Activated CD8-positive, alpha-beta T cell treated with anti-CD3 and anti-CD28 coated beads, Interleukin-2, amount 10 ng/mL, durations not matched to agents 7 days and 5 days (primary cell): Measurements from ENCODE around the gene GRID2. TPM values are rescaled to one million over a fixed set of nuclear protein-coding genes. Genes with fewer than 3 reads are reported as not detected.

Experiments
- ATAC-seq: fragments of 150-1000 bp; cut with Tn5 transposase; one replicate; pipeline ENCODE4 v1.10.0; 2021; ENCODE audit warnings: moderate library complexity
- CTCF ChIA-PET: fragments of 350-600 bp; sonication (Branson Sonifier 250); formaldehyde crosslinking; loops from one replicate; lab custom pipeline; 2021; ENCODE audit warnings: antibody characterized with exemption; lab: Charles Lee
- POLR2A ChIA-PET: fragments of 350-600 bp; sonication (Branson Sonifier 250); formaldehyde crosslinking; loops from one replicate; lab custom pipeline; 2021; ENCODE audit warnings: antibody characterized with exemption; lab: Charles Lee
- DNase-seq: peaks from one replicate; pipeline ENCODE4 v3.0.0-alpha.2; 2020
- H3K27ac Mint-ChIP-seq: one replicate; pipeline ENCODE4 v1.8.0; 2021; ENCODE audit warnings: mild to moderate bottlenecking, mixed read lengths
- H3K27me3 Mint-ChIP-seq: one replicate; pipeline ENCODE4 v1.8.0; 2021; ENCODE audit warnings: low read depth, mixed read lengths
- H3K36me3 Mint-ChIP-seq: one replicate; pipeline ENCODE4 v1.8.0; 2021; ENCODE audit warnings: low read depth, mixed read lengths
- H3K4me1 Mint-ChIP-seq: one replicate; pipeline ENCODE4 v1.8.0; 2021; ENCODE audit warnings: low read depth, mixed read lengths
- H3K4me3 Mint-ChIP-seq: one replicate; pipeline ENCODE4 v1.8.0; 2021; ENCODE audit warnings: mild to moderate bottlenecking, mixed read lengths
- H3K9me3 Mint-ChIP-seq: one replicate; pipeline ENCODE4 v1.8.0; 2022; ENCODE audit warnings: mixed read lengths; ENCODE audit not compliant: insufficient read depth
- total RNA-seq, 2 experiments: library from RNA; stranded (reverse); gene quantifications; one replicate each; pipeline ENCODE4 v1.2.3, GENCODE V29; 2021

GRID2 gene
- total RNA-seq, 2 experiments from 2014 or later: not detected

DNA sequence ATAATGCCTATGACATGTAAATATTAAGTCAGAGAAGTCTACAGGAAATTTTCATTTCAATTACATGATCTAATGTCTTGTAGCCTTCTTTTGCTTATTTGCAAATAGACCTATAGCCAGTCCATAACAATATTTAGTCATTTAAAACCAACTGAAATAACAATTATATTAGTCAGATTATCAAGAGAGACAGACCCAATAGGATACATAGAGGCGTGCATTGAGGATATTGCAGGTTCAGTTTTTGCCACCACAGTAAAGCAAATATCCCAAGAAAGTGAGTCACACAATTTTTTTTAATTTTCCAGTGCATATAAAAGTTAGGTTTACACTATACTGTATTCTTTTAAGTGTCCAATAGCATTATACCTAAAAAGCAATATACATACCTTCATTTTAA lies 1175.0 kb downstream of the GRID2 start:
- H3K9me3 Mint-ChIP-seq: no peaks in the 10 kb centered on the region
- H3K36me3 Mint-ChIP-seq: no peaks in the 10 kb centered on the region
- POLR2A ChIA-PET: no interaction called here
- no peaks in the 10 kb centered on the region for H3K4me1 Mint-ChIP-seq
- CTCF ChIA-PET: no interaction called here
- ATAC-seq: no peak
- no peak overlapping the region for H3K4me3 Mint-ChIP-seq
- H3K27me3 Mint-ChIP-seq: no peaks in the 10 kb centered on the region
- H3K27ac Mint-ChIP-seq: no peak overlapping the region
- no peak for DNase-seq

- Mint-ChIP-seq H3K4me1 (no peaks in the 10 kb centered on the region), H3K36me3 (no peaks in the 10 kb centered on the region), H3K9me3 (no peaks in the 10 kb centered on the region), H3K4me3 (no peak overlapping the region), H3K27me3 (no peaks in the 10 kb centered on the region), H3K27ac (no peak overlapping the region)
- no peak for ATAC-seq
- CTCF ChIA-PET: no interaction called here
- POLR2A ChIA-PET: no interaction called here
- DNase-seq: no peak
Observed at GRCh38 chr4:93480452-93480851, 1176.7 kb downstream of the GRID2 start.

GRCh38 chr4:93495346-93495745 lies 1191.6 kb downstream of the GRID2 start:
- H3K27me3 Mint-ChIP-seq: no peaks in the 10 kb centered on the region

DNA sequence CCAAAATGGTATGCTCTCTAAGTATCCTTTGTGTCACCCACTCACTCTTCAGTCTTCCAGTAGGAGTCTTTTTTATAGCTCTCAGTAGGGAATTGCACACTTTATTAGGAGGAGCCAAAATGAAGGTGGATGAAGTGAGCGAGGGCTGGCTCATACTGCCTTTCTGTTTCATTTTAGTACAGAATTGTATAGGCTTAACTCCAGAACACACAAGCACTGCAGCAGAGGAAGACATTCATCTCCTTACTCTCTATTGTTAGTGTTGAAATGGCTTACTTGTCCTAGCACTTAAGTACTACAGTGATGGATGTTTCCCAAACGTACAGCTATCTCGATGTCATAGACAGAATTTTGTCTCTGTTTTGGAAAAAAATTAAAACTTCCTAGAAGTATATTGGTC lies 1197.5 kb downstream of the GRID2 start:
- no peak for DNase-seq
- H3K4me1 Mint-ChIP-seq: no peaks in the 10 kb centered on the region
- H3K27me3 Mint-ChIP-seq: no peaks in the 10 kb centered on the region
- ATAC-seq: no peak
- H3K4me3 Mint-ChIP-seq: no peak overlapping the region
- CTCF ChIA-PET: no interaction called here
- POLR2A ChIA-PET: no interaction called here
- H3K27ac Mint-ChIP-seq: no peak overlapping the region
- H3K9me3 Mint-ChIP-seq: no peaks in the 10 kb centered on the region
- H3K36me3 Mint-ChIP-seq: no peaks in the 10 kb centered on the region

More at GRCh38 chr4:93495346-93495745, 1191.6 kb downstream of the GRID2 start:
- H3K4me1 Mint-ChIP-seq: no peaks in the 10 kb centered on the region
- no peaks in the 10 kb centered on the region for H3K36me3 Mint-ChIP-seq
- POLR2A ChIA-PET: no interaction called here
- DNase-seq (no peak), ATAC-seq (no peak)
- H3K4me3 Mint-ChIP-seq: no peak overlapping the region
- H3K27ac Mint-ChIP-seq: no peak overlapping the region
- no peaks in the 10 kb centered on the region for H3K9me3 Mint-ChIP-seq
- CTCF ChIA-PET: no interaction called here

DNA sequence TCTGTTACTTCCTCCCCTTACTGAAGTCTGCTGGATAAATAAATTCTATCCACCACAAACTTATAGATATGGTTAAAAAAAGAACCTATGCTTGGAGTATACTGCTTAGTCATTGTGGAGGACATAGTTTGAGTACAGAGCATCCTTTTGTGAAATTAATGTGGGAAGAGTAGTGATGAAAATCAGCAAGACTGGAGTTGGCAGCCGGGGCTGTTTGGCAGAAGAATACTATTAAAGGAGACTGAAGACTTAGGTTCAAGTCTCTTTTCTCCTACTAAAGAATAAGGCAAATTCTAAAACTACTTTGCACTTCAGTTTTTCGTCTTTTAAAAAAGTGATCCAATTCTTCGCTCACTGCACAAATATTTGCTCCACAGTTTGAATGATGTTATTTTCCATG lies 1198.2 kb downstream of the GRID2 start:
- ChIA-PET CTCF (no interaction called here), POLR2A (no interaction called here)
- no peak for DNase-seq
- Mint-ChIP-seq H3K9me3 (no peaks in the 10 kb centered on the region), H3K4me1 (no peaks in the 10 kb centered on the region), H3K27ac (no peak overlapping the region), H3K36me3 (no peaks in the 10 kb centered on the region), H3K4me3 (no peak overlapping the region), H3K27me3 (no peaks in the 10 kb centered on the region)
- ATAC-seq: no peak

GRCh38 chr4:93502991-93503390 lies 1199.2 kb downstream of the GRID2 start:
- Mint-ChIP-seq H3K9me3 (no peaks in the 10 kb centered on the region), H3K4me3 (no peak overlapping the region), H3K27ac (no peak overlapping the region), H3K27me3 (no peaks in the 10 kb centered on the region), H3K36me3 (no peaks in the 10 kb centered on the region), H3K4me1 (no peaks in the 10 kb centered on the region)
- ChIA-PET CTCF (no interaction called here), POLR2A (no interaction called here)
- ATAC-seq (no peak), DNase-seq (no peak)

GRCh38 chr4:93513851-93514250 lies 1210.1 kb downstream of the GRID2 start:
- Mint-ChIP-seq H3K4me3 (no peak overlapping the region), H3K27me3 (no peaks in the 10 kb centered on the region), H3K36me3 (no peaks in the 10 kb centered on the region), H3K9me3 (no peaks in the 10 kb centered on the region), H3K27ac (no peak overlapping the region), H3K4me1 (no peaks in the 10 kb centered on the region)
- no peak for DNase-seq
- ChIA-PET CTCF (no interaction called here), POLR2A (no interaction called here)
- no peak for ATAC-seq

GRCh38 chr4:93515208-93515607 lies 1211.4 kb downstream of the GRID2 start:
- H3K36me3 Mint-ChIP-seq: no peaks in the 10 kb centered on the region
- ATAC-seq: no peak
- ChIA-PET CTCF (no interaction called here), POLR2A (no interaction called here)
- H3K4me3 Mint-ChIP-seq: no peak overlapping the region
- no peaks in the 10 kb centered on the region for H3K27me3 Mint-ChIP-seq
- H3K4me1 Mint-ChIP-seq: no peaks in the 10 kb centered on the region
- H3K27ac Mint-ChIP-seq: no peak overlapping the region
- H3K9me3 Mint-ChIP-seq: no peaks in the 10 kb centered on the region
- no peak for DNase-seq

- H3K4me1 Mint-ChIP-seq: no peaks in the 10 kb centered on the region
- no peaks in the 10 kb centered on the region for H3K27me3 Mint-ChIP-seq
- no peaks in the 10 kb centered on the region for H3K36me3 Mint-ChIP-seq
- no peak for DNase-seq
- ChIA-PET CTCF (no interaction called here), POLR2A (no interaction called here)
- ATAC-seq: no peak
- H3K27ac Mint-ChIP-seq: no peak overlapping the region
- H3K4me3 Mint-ChIP-seq: no peak overlapping the region
- no peaks in the 10 kb centered on the region for H3K9me3 Mint-ChIP-seq
Observed at GRCh38 chr4:93529692-93530372, 1226.1 kb downstream of the GRID2 start.

- ATAC-seq (no peak), DNase-seq (no peak)
- H3K27me3 Mint-ChIP-seq: no peaks in the 10 kb centered on the region
- no peaks in the 10 kb centered on the region for H3K36me3 Mint-ChIP-seq
- ChIA-PET POLR2A (no interaction called here), CTCF (no interaction called here)
- no peak overlapping the region for H3K27ac Mint-ChIP-seq
- H3K9me3 Mint-ChIP-seq: no peaks in the 10 kb centered on the region
- no peaks in the 10 kb centered on the region for H3K4me1 Mint-ChIP-seq
- no peak overlapping the region for H3K4me3 Mint-ChIP-seq
Observed at GRCh38 chr4:93532234-93532633, 1228.5 kb downstream of the GRID2 start.

DNA sequence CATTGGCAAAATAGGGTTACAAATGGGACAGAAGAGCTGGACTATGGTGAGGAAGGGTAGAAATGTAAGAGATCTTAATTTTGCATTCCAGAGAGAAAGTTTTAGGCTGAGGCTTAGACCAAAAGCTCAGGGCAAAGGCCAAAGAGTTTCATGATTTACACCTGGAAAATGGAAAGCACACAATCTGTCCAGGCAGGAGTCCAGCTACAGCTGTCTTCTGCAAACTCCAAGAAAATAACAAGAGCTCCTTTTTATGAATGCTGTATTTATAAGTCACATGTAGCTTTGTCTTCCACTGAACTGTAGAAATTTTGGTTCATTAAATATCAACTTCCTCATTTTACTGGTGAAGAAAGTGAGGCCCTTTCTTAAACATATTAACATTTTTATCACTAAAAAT lies 1236.8 kb downstream of the GRID2 start:
- no peaks in the 10 kb centered on the region for H3K9me3 Mint-ChIP-seq
- no peaks in the 10 kb centered on the region for H3K27me3 Mint-ChIP-seq
- DNase-seq (no peak), ATAC-seq (no peak)
- no peak overlapping the region for H3K27ac Mint-ChIP-seq
- no peaks in the 10 kb centered on the region for H3K4me1 Mint-ChIP-seq
- ChIA-PET CTCF (no interaction called here), POLR2A (no interaction called here)
- H3K36me3 Mint-ChIP-seq: no peaks in the 10 kb centered on the region
- no peak overlapping the region for H3K4me3 Mint-ChIP-seq

DNA sequence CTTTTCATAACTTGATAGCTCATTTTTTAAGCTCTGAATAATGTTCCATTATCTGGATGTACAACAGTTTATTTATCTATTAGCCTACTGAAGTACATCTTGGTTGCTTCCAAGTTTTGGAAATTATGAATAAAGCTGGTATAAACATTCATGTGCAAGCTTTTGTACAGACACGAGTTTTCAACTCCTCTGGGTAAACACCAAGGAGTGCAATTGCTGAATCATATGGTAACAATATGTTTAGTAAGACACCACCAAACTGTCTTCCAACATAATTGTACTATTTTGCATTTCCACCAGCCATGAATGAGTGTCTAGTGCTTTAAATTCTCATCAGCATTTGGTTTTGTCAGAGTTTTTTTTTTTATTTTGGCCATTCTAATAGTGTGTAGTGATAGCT lies 1258.1 kb downstream of the GRID2 start:
- CTCF ChIA-PET: no interaction called here
- POLR2A ChIA-PET: no interaction called here
- Mint-ChIP-seq H3K4me1 (no peaks in the 10 kb centered on the region), H3K27me3 (no peaks in the 10 kb centered on the region), H3K36me3 (no peaks in the 10 kb centered on the region), H3K4me3 (no peak overlapping the region), H3K9me3 (no peaks in the 10 kb centered on the region), H3K27ac (no peak overlapping the region)
- ATAC-seq: no peak
- DNase-seq: no peak

- CTCF ChIA-PET: no interaction called here
- no peak for DNase-seq
- Mint-ChIP-seq H3K27me3 (no peaks in the 10 kb centered on the region), H3K4me3 (no peak overlapping the region), H3K27ac (no peak overlapping the region), H3K9me3 (no peaks in the 10 kb centered on the region), H3K4me1 (no peaks in the 10 kb centered on the region), H3K36me3 (no peaks in the 10 kb centered on the region)
- ATAC-seq: no peak
- POLR2A ChIA-PET: no interaction called here
Observed at GRCh38 chr4:93568758-93569157, 1265.0 kb downstream of the GRID2 start.
